NT2/D1 (cell line): ENCODE measurements around the gene EPOP.

Experiments
- YY1 ChIP-seq: IDR thresholded peaks from 2 replicates; pipeline ENCODE4 v1.6.1; 2011; ENCODE audit not compliant: insufficient read length, insufficient read depth
- ZNF274 ChIP-seq: IDR thresholded peaks from 2 replicates; pipeline ENCODE4 v1.6.1; 2011; ENCODE audit warnings: mild to moderate bottlenecking, low read depth, low read length

- TF ChIP-seq YY1 (no peak), ZNF274 (no peak)
Observed at GRCh38 chr17:38710604-38710962, 35.8 kb upstream of the EPOP start.
